ENCODE data around the gene IQSEC1. TPM values are rescaled to one million over a fixed set of nuclear protein-coding genes. Genes with fewer than 3 reads are reported as not detected.
A peak's percentile ranks its signal among the peaks of the same experiment; 100 is the strongest.

Gene IQSEC1
- total RNA-seq, 1 donor from 2014 or later = 34.2 TPM

DNA sequence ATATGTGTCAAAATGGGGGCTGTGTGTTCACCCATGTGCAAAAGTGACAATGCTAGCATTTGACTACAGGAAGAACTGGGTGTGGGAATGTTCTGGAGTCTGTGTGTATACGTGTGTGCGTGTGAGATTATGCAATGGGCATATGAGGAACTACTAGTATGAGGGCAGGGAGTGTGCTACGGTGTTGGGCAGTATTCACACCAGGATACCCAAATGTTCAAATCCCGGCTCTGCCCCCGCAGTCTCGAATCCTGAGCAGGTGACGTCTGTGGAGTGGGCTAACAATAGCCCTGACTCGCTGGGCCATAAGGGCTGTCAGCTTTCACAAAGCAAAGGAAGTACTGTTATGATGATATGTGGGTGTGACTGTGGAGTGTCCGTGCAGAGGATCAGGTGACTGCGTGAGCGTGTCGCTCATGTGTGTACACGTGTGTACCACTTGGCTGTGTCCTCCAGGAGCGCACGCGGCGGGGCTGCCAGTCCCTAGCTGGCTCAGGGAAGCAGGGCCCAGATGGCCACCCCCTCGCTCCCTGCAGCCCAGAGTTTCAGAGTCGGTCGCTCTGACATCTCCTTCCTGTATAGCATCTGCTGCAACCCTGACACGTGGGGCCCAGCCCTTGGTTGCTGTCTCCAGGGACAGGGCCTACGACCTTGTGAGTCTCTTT is 27.2 kb downstream of the IQSEC1 start:
- TF ChIP-seq CTCF (IDR thresholded peaks at IDR 0.05; ENCODE audit: unreplicated experiment) = no peak
- Mint-ChIP-seq H3K4me1 (ENCODE audit: low read depth) (peaks cover 9% of the 10 kb centered on the region), H3K27ac (no peak overlapping the region), H3K4me3 (ENCODE audit: low read depth) (no peak overlapping the region), H3K27me3 (peaks cover 13% of the 10 kb centered on the region), H3K9me3 (ENCODE audit: low read depth) (no peaks in the 10 kb centered on the region), H3K36me3 (ENCODE audit: insufficient read depth) (no peaks in the 10 kb centered on the region)
- DNase-seq (ENCODE audit: low spot score, unreplicated experiment) = no peak

DNA sequence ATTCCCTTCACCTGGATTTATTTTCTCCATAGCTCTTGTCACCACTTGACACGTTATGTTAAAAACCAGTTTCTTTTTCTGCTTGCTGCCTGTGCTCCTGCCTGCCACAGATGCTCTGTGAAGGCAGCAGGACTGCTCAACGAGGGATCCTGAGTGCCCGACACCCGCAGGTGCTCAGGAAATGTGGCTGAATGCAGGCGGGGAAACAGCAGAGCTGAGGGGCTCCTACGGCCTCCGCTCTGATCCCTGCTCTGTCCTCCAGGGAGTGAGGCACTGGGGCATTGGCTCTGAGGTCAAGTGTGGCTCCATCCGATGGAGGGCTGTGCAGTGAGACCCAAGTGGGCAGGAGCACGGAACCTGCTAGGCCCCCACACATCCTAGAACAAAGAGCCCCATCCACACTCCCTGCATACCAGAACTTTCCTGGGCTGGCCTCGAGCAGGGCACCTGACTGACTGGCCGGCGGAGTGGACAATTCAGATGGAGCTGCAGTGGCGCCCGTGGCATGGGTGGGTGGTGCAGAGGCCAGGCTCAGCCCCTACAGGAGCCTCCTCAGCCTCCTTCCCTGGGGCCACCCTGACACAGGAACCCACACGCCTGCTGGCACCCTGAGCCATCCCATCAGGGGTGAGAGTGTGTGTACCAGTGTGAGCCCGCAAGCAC is 27.9 kb downstream of the IQSEC1 start:
- Mint-ChIP-seq H3K27ac (peak overlapping the region; percentile 71), H3K36me3 (ENCODE audit: insufficient read depth) (no peaks in the 10 kb centered on the region), H3K4me3 (ENCODE audit: low read depth) (no peak overlapping the region), H3K27me3 (peaks cover 16% of the 10 kb centered on the region), H3K9me3 (ENCODE audit: low read depth) (no peaks in the 10 kb centered on the region), H3K4me1 (ENCODE audit: low read depth) (peaks cover 9% of the 10 kb centered on the region)
- TF ChIP-seq CTCF (IDR thresholded peaks at IDR 0.05; ENCODE audit: unreplicated experiment) = no peak
- no peak for DNase-seq (ENCODE audit: low spot score, unreplicated experiment)

DNA sequence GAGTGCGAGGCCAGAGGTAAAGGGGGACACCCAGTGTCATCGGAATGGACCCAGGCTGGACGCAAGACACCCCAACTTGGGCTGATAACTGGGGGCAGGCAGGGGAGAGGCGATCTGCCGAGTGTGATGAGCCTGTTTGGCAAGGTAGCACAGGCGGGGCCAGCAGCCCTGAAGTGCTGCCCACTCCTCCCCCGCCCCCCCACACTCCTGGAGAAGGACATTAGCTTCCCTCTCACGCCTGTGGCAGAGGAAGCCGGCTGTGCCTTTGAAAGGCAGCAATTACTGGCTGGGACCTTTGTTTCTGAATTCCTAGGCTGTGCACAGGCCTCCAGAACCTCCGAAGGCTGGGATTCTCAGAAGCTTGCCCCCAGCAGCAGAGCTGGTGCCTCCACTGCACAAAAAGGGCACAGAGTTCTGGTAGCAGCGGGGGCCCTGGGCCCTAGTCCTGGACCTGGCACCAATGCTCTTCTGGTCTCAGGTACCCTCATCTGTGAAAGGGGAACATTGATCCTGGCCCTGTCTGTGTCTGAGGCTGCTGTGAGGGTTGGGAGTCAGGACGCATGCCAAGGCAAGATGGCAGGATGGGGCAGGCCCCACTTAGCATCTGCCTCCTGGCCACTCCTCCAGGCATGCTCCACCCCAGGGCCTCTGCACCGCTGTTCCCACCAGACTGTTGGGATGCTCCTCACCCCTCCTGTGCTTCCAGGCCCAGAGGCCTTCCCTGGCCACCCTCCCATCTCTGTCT is 28.6 kb downstream of the IQSEC1 start:
- H3K36me3 Mint-ChIP-seq (ENCODE audit: insufficient read depth) = no peaks in the 10 kb centered on the region
- DNase-seq (ENCODE audit: low spot score, unreplicated experiment) = no peak
- H3K27me3 Mint-ChIP-seq = peaks cover 22% of the 10 kb centered on the region
- no peak for TF ChIP-seq CTCF (IDR thresholded peaks at IDR 0.05; ENCODE audit: unreplicated experiment)
- peaks cover 9% of the 10 kb centered on the region for H3K4me1 Mint-ChIP-seq (ENCODE audit: low read depth)
- no peaks in the 10 kb centered on the region for H3K9me3 Mint-ChIP-seq (ENCODE audit: low read depth)
- H3K27ac Mint-ChIP-seq = peak overlapping the region; percentile 71
- no peak overlapping the region for H3K4me3 Mint-ChIP-seq (ENCODE audit: low read depth)

DNA sequence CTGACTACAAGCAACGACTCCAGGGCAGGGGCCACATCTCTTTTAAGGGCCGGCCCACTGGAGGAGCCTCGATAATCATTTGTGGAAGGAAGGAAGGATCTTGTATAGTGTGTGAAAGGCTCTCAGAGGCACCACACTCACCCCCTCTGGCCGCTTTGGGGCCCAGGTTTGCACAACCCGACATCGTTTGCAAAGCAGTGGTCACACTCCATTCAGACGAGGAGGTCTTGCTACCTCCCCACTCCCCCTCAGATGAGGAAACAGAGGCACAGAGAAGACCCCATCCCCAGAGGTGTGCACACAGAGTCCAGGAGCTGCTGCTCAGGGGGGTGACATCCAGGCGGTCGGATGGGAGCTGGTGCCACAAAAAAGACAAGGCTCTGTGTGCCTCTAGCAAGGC is 29.6 kb downstream of the IQSEC1 start:
- peaks cover 22% of the 10 kb centered on the region for H3K27me3 Mint-ChIP-seq
- peaks cover 9% of the 10 kb centered on the region for H3K4me1 Mint-ChIP-seq (ENCODE audit: low read depth)
- no peak for TF ChIP-seq CTCF (IDR thresholded peaks at IDR 0.05; ENCODE audit: unreplicated experiment)
- no peak overlapping the region for H3K4me3 Mint-ChIP-seq (ENCODE audit: low read depth)
- no peak overlapping the region for H3K27ac Mint-ChIP-seq
- no peak for DNase-seq (ENCODE audit: low spot score, unreplicated experiment)
- H3K9me3 Mint-ChIP-seq (ENCODE audit: low read depth) = no peaks in the 10 kb centered on the region
- no peaks in the 10 kb centered on the region for H3K36me3 Mint-ChIP-seq (ENCODE audit: insufficient read depth)

DNA sequence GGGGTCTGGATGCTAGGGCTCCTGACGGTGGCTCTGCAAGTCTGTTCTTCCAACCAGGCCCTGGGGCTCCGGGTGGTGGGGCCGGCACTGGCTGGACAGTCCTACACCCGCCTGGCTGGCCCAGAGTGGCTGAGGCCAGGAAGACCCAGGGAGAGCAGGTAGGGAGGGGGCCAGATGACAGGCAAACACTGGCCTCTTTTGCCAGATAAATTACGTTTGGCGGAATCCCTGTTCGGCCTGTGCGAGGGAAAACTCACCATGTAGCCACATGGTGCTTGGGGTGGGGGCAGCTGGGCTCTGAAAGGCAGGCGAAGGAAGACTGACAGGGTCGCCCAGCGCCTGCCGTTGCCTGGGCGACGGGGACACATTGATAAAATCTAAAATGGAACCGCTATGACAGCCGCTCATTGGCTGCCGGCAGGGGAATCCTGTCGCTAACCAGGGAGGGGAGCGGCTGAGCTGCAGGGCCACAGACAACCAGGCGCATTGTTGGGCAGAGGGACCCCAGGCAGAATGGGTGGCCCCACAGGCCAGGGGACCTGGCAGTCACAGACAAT is 30.4 kb downstream of the IQSEC1 start:
- no peak overlapping the region for H3K4me3 Mint-ChIP-seq (ENCODE audit: low read depth)
- H3K4me1 Mint-ChIP-seq (ENCODE audit: low read depth) = peaks cover 9% of the 10 kb centered on the region
- H3K9me3 Mint-ChIP-seq (ENCODE audit: low read depth) = no peaks in the 10 kb centered on the region
- DNase-seq (ENCODE audit: low spot score, unreplicated experiment) = no peak
- H3K36me3 Mint-ChIP-seq (ENCODE audit: insufficient read depth) = no peaks in the 10 kb centered on the region
- no peak overlapping the region for H3K27ac Mint-ChIP-seq
- peaks cover 24% of the 10 kb centered on the region for H3K27me3 Mint-ChIP-seq
- TF ChIP-seq CTCF (IDR thresholded peaks at IDR 0.05; ENCODE audit: unreplicated experiment) = no peak
